Astrocyte (in vitro differentiated cells and primary cell): Measurements from ENCODE around the gene BAHCC1. TPM values are rescaled to one million over a fixed set of nuclear protein-coding genes. Genes with fewer than 3 reads are reported as not detected.
A peak's percentile ranks its signal among the peaks of the same experiment; 100 is the strongest.

ENCODE experiments used
- DNase-seq: peaks from one replicate; pipeline ENCODE4 v3.0.0-alpha.2; 2010; ENCODE audit warnings: low read depth
- FAIRE-seq: peaks from 2 replicates; lab custom pipeline; 2011; peaks lifted over from hg19 to GRCh38; lab: Jason Lieb, UNC
- H2AFZ ChIP-seq: 2 replicates; pipeline ENCODE4 v1.6.0; 2012; ENCODE audit warnings: low read depth, low read length, inconsistent platforms
- H3K27ac ChIP-seq: 2 replicates; pipeline ENCODE4 v1.5.1; 2011; ENCODE audit warnings: low read depth, low read length, inconsistent platforms
- H3K27me3 ChIP-seq: 2 replicates; pipeline ENCODE4 v1.6.0; 2011; ENCODE audit warnings: low read length, inconsistent platforms; ENCODE audit not compliant: insufficient read depth
- H3K36me3 ChIP-seq: 2 replicates; pipeline ENCODE4 v1.5.1; 2011; ENCODE audit warnings: low read length, inconsistent platforms; ENCODE audit not compliant: insufficient read depth
- H3K4me1 ChIP-seq: 2 replicates; pipeline ENCODE4 v1.5.1; 2011; ENCODE audit warnings: low read length, inconsistent platforms; ENCODE audit not compliant: insufficient read depth
- H3K4me2 ChIP-seq: 2 replicates; pipeline ENCODE4 v1.6.0; 2012; ENCODE audit warnings: low read length, inconsistent platforms
- H3K4me3 ChIP-seq: 2 replicates; pipeline ENCODE4 v1.5.1; 2011; ENCODE audit warnings: low read depth, mild to moderate bottlenecking, low read length, inconsistent platforms; ENCODE audit not compliant: insufficient read depth
- H3K79me2 ChIP-seq: 2 replicates; pipeline ENCODE4 v1.6.0; 2012; ENCODE audit warnings: mild to moderate bottlenecking, low read length, inconsistent platforms; ENCODE audit not compliant: insufficient read depth
- H3K9ac ChIP-seq: 2 replicates; pipeline ENCODE4 v1.6.0; 2012; ENCODE audit warnings: mild to moderate bottlenecking, low read length, inconsistent platforms
- H3K9me3 ChIP-seq: 2 replicates; pipeline ENCODE4 v1.5.1; 2012; ENCODE audit warnings: low read depth, mild to moderate bottlenecking, low read length, inconsistent platforms; ENCODE audit not compliant: insufficient read depth
- H4K20me1 ChIP-seq: 2 replicates; pipeline ENCODE4 v1.6.0; 2012; ENCODE audit warnings: low read length, inconsistent platforms; ENCODE audit not compliant: insufficient read depth
- H3K27ac Mint-ChIP-seq: one replicate; pipeline ENCODE4 v1.8.0; 2021; ENCODE audit warnings: mild to moderate bottlenecking, mixed read lengths; ENCODE audit not compliant: unreplicated experiment
- H3K27me3 Mint-ChIP-seq: one replicate; pipeline ENCODE4 v1.8.0; 2021; ENCODE audit warnings: low read depth, mixed read lengths; ENCODE audit not compliant: unreplicated experiment
- H3K36me3 Mint-ChIP-seq: one replicate; pipeline ENCODE4 v1.8.0; 2021; ENCODE audit warnings: low read depth, mixed read lengths; ENCODE audit not compliant: unreplicated experiment
- H3K4me1 Mint-ChIP-seq: one replicate; pipeline ENCODE4 v1.8.0; 2021; ENCODE audit warnings: low read depth, mixed read lengths; ENCODE audit not compliant: unreplicated experiment
- H3K4me3 Mint-ChIP-seq: one replicate; pipeline ENCODE4 v1.8.0; 2021; ENCODE audit warnings: mild to moderate bottlenecking, moderate library complexity, mixed read lengths; ENCODE audit not compliant: unreplicated experiment
- H3K9me3 Mint-ChIP-seq: one replicate; pipeline ENCODE4 v1.8.0; 2021; ENCODE audit warnings: mild to moderate bottlenecking, mixed read lengths; ENCODE audit not compliant: unreplicated experiment
- CTCF ChIP-seq: IDR thresholded peaks from 2 replicates; pipeline ENCODE4 v1.5.1; 2011; ENCODE audit warnings: low read depth, mild to moderate bottlenecking, inconsistent platforms, low read length, moderate library complexity; ENCODE audit not compliant: insufficient read depth
- EZH2 ChIP-seq: IDR thresholded peaks from 2 replicates; pipeline ENCODE4 v1.6.1; 2012; ENCODE audit warnings: mild to moderate bottlenecking, low read length, inconsistent platforms; ENCODE audit not compliant: insufficient read depth
- total RNA-seq: library from RNA; stranded (reverse); gene quantifications from 2 replicates; pipeline ENCODE4 v1.2.1, GENCODE V29; 2021

The BAHCC1 gene
- total RNA-seq, 1 donor from 2014 or later: 18.5 TPM

DNA sequence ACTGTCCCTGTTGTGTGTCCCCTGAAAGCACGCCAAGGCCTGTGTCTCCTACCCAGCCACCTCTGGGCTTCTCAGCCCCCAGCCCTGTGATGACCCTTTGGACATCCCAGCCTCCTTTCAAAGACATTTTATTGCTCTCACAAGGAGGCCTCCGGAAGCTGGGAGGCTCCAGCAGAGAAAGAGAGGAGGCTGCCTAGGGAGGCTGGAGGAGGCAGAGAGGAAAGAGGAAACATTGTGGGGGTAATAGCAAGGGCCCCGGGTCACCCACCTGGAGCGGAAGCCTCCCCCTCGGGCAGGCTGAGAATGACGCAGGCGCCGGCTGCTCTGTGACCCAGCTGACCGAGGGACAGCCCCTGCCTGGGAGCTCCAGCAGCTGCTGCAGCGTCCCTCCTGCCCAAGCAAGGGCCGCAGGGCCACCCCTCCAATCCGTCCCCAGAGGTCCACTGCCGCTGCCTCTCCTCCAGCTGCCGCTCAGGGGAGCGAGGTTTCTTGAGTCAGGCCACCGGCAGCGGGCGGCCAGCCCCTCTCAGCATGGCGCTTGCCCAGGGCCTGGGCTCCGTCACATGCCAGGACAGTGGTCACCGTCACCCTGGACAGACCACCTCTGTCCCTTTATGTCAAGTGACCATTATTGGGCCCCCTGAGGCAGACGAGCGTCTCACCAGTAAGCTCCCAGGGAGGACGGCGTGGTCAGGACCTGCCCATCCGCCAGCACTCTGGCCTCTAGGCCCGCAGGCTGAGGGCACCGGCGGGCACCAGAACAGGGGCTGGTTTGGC is 88.0 kb downstream of the BAHCC1 start:
- peaks cover 32% of the 10 kb centered on the region for H3K27me3 Mint-ChIP-seq
- Histone ChIP-seq H3K4me1 (peaks cover 17% of the 10 kb centered on the region), H3K4me2 (peak overlapping the region; percentile 83), H3K27ac (no peak overlapping the region), H3K9me3 (no peaks in the 10 kb centered on the region), H3K9ac (no peak overlapping the region), H3K79me2 (no peaks in the 10 kb centered on the region), H3K27me3 (no peaks in the 10 kb centered on the region), H4K20me1 (no peaks in the 10 kb centered on the region), H2AFZ (peak overlapping the region; percentile 85), H3K4me3 (no peak overlapping the region), H3K36me3 (no peaks in the 10 kb centered on the region)
- H3K4me3 Mint-ChIP-seq: no peak overlapping the region
- no peak for DNase-seq
- H3K4me1 Mint-ChIP-seq: peaks cover 4% of the 10 kb centered on the region
- TF ChIP-seq CTCF (no peak), EZH2 (no peak)
- no peaks in the 10 kb centered on the region for H3K36me3 Mint-ChIP-seq
- no peaks in the 10 kb centered on the region for H3K9me3 Mint-ChIP-seq
- H3K27ac Mint-ChIP-seq: no peak overlapping the region
- FAIRE-seq: no peak

DNA sequence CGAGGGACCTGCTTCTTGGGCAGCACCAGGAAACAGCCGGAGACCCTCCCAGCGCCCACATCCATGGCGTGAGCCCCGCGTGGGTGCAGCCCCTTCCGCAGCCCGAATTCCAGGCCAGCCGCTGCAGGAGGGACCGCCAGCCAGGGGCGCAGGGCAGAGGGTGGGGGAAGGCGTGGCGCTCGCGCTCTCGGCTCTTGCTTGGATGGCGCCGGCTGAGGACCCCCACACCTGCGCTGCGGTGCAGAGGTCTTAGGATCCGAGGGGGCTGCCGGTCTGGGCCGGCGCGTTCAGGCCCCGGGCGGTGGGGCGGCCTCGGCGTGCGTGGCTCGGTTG is 88.6 kb downstream of the BAHCC1 start:
- no peaks in the 10 kb centered on the region for H3K27me3 ChIP-seq
- Mint-ChIP-seq H3K9me3 (no peaks in the 10 kb centered on the region), H3K27me3 (peaks cover 30% of the 10 kb centered on the region)

GRCh38 chr17:81484195-81484979 is 89.1 kb downstream of the BAHCC1 start:
- H3K27me3 ChIP-seq: no peaks in the 10 kb centered on the region
- no peak for TF ChIP-seq EZH2
- peak; percentile 57 for TF ChIP-seq CTCF
- Mint-ChIP-seq H3K27ac (no peak overlapping the region), H3K4me1 (peaks cover 5% of the 10 kb centered on the region), H3K4me3 (no peak overlapping the region), H3K36me3 (no peaks in the 10 kb centered on the region), H3K9me3 (no peaks in the 10 kb centered on the region), H3K27me3 (peaks cover 30% of the 10 kb centered on the region)
- no peak for FAIRE-seq
- H3K36me3 ChIP-seq: no peaks in the 10 kb centered on the region
- H3K4me1 ChIP-seq: peaks cover 17% of the 10 kb centered on the region
- no peaks in the 10 kb centered on the region for H3K9me3 ChIP-seq
- peak overlapping the region; percentile 83 for H3K4me2 ChIP-seq
- no peak overlapping the region for H3K27ac ChIP-seq
- peak overlapping the region; percentile 28 for H3K9ac ChIP-seq
- H2AFZ ChIP-seq: peak overlapping the region; percentile 85
- H3K79me2 ChIP-seq: no peaks in the 10 kb centered on the region
- DNase-seq: peak; percentile 38
- H3K4me3 ChIP-seq: peak overlapping the region; percentile 29
- no peaks in the 10 kb centered on the region for H4K20me1 ChIP-seq

More for the DNA sequence above, 88.6 kb downstream of the BAHCC1 start:
- no peaks in the 10 kb centered on the region for H3K9me3 ChIP-seq
- no peak overlapping the region for H3K9ac ChIP-seq
- Mint-ChIP-seq H3K36me3 (no peaks in the 10 kb centered on the region), H3K27ac (no peak overlapping the region), H3K4me3 (no peak overlapping the region), H3K4me1 (peaks cover 4% of the 10 kb centered on the region)
- H3K4me3 ChIP-seq: no peak overlapping the region
- no peak for TF ChIP-seq EZH2
- no peak for FAIRE-seq
- no peak for DNase-seq
- no peaks in the 10 kb centered on the region for H3K36me3 ChIP-seq
- H2AFZ ChIP-seq: peak overlapping the region; percentile 85
- no peaks in the 10 kb centered on the region for H3K79me2 ChIP-seq
- no peak overlapping the region for H3K27ac ChIP-seq
- H4K20me1 ChIP-seq: no peaks in the 10 kb centered on the region
- H3K4me1 ChIP-seq: peaks cover 17% of the 10 kb centered on the region
- peak overlapping the region; percentile 83 for H3K4me2 ChIP-seq
